GM20000 (cell line): ENCODE measurements around the gene TIPARP.
"Not testable (repeated sequence)": the region's sequence is repeated elsewhere in the genome, so short reads cannot be mapped to it uniquely, and the experiment has no call there.

Experiments used
- DNase-seq: peaks from one replicate; pipeline ENCODE4 v3.0.0; 2012; ENCODE audit warnings: low spot score
- TF ChIP-seq, protein P1 (sequence below): IDR thresholded peaks from 2 replicates; pipeline ENCODE4 v1.5.1; 2012; ENCODE audit warnings: mild to moderate bottlenecking, control low read depth; ENCODE audit errors: extremely low read depth, missing control alignments

TIPARP gene

DNA sequence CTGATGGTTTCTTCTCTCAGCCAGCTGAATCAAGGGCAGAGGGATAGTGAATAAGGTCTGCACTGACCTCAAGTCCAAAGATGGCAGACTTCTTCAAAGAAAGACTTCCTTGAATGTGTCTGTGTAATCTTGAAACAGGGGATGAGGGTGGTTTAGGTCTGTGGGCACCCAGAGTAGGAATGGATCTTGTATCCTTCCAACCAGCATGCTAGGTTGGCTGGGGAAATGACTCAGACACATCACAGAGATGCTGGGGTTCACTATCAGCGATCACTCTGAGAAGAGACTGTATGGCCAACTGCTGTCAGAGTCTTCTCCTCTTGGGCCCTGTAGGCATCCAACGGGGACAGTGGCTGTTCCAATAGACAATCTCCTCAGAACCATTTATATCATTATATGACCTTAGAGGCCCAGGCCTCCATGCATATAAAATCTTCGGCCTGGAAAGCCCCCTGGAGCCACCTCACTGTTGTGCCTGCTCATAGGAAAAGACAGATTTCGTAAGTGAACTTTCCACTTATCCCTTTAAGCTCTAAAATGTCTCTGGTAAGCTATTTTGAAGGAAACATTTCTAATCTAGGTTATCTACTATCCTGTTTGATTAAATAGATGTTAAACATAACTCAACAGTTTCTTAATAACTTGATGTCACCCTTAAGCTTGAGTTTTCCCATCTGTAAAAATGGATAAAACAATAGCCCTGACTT lies 58.5 kb downstream of the TIPARP start:
- TF ChIP-seq, protein P1, sequence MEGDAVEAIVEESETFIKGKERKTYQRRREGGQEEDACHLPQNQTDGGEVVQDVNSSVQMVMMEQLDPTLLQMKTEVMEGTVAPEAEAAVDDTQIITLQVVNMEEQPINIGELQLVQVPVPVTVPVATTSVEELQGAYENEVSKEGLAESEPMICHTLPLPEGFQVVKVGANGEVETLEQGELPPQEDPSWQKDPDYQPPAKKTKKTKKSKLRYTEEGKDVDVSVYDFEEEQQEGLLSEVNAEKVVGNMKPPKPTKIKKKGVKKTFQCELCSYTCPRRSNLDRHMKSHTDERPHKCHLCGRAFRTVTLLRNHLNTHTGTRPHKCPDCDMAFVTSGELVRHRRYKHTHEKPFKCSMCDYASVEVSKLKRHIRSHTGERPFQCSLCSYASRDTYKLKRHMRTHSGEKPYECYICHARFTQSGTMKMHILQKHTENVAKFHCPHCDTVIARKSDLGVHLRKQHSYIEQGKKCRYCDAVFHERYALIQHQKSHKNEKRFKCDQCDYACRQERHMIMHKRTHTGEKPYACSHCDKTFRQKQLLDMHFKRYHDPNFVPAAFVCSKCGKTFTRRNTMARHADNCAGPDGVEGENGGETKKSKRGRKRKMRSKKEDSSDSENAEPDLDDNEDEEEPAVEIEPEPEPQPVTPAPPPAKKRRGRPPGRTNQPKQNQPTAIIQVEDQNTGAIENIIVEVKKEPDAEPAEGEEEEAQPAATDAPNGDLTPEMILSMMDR, result no peak
- DNase-seq, result no peak

DNA sequence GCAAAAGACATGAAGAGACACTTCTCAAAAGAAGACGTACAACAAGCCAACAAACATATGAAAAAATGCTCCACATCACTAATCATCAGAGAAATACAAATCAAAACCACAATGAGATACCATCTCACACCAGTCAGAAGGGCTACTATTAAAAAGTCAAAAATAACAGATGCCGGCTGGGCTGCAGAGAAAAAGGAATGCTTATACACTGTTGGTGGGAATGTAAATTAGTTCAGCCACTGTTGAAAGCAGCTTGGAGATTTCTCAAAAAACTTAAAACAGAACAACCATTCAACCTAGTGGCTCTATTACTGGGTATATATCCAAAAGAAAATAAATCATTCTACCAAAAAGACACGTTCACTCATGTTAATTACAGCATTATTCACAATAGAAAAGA lies 60.3 kb downstream of the TIPARP start:
- not testable (repeated sequence) for DNase-seq

- TF ChIP-seq, protein P1, result no peak
- DNase-seq, result no peak
Measured at GRCh38 chr3:156735471-156735870, 61.1 kb downstream of the TIPARP start.

DNA sequence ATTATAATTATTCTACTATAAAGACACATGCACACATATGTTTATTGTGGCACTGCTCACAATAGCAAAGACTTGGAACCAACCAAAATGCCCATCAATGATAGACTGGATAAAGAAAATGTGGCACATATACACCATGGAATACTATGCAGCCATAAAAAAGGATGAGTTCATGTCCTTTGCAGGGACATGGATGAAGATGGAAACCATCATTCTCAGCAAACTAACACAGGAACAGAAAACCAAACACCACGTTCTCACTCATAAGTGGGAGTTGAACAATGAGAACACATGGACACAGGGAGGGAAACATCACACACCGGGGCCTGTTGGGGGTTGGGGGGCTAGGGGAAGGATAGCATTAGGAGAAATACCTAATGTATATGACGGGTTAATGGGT lies 62.7 kb downstream of the TIPARP start:
- not testable (repeated sequence) for DNase-seq

DNA sequence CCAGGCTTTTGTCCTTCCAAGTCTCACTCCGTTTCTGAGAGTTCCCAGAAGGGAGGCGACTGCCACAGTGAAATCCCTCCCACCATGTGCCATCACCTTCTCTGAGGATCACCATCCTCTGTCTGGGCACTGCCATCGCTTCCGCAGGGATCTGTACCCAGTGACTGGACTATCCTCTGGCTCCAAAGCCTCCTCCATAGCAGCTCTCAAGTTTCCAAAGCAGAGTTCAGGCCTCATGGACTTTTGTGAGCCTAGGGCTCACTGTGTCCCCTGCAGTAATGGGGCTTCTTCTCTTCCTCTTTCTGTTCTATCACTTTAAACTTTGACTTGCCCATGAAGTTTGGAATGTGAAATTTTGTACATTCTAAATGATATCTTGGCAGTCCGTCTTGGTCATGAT lies 63.9 kb downstream of the TIPARP start:
- DNase-seq, result no peak
- TF ChIP-seq, protein P1, result no peak

- DNase-seq, result no peak
- TF ChIP-seq, protein P1, result no peak
Measured at GRCh38 chr3:156739976-156740375, 65.6 kb downstream of the TIPARP start.

- not testable (repeated sequence) for DNase-seq
Measured at GRCh38 chr3:156740581-156740980, 66.2 kb downstream of the TIPARP start.

GRCh38 chr3:156741935-156742334 lies 67.5 kb downstream of the TIPARP start:
- no peak for DNase-seq

GRCh38 chr3:156742401-156742800 lies 68.0 kb downstream of the TIPARP start:
- TF ChIP-seq, protein P1, result no peak
- no peak for DNase-seq

More at GRCh38 chr3:156741935-156742334, 67.5 kb downstream of the TIPARP start:
- TF ChIP-seq, protein P1, result no peak
